H1 (cell line): ENCODE measurements around the gene VEZT. TPM values are rescaled to one million over a fixed set of nuclear protein-coding genes. Genes with fewer than 3 reads are reported as not detected.

Experiments
- PHF8 ChIP-seq: fragments of 200-600 bp; sonication (generic); conservative IDR thresholded peaks from 2 replicates; pipeline ENCODE4 v1.7.1; 2012; ENCODE audit warnings: low read depth, mild to moderate bottlenecking, inconsistent platforms, low read length, moderate library complexity
- polyA plus RNA-seq, 7 experiments: library from polyadenylated mRNA; depleted of rRNA in 3 of 7; stranded (reverse) in 5 of 7; unstranded in 2 of 7; fragments of >200 nt in 5 of 7; fragments of 200-250 nt in 2 of 7; gene quantifications; 1 replicate in 5 of 7; 2 replicates in 1 of 7; 4 replicates in 1 of 7; pipeline versions ENCODE4 v1.2.1 to v1.2.3, GENCODE V29; 2011 to 2013; ENCODE audit warnings: missing spikeins in 2 of 7, mixed read lengths in 2 of 7
- total RNA-seq: library from RNA; stranded (reverse); fragmentation: NEBNext Ultra II Directional; extraction: Animal tissue kit (Norgen Biotek cat#: 25700); gene quantifications from 2 replicates; pipeline ENCODE4 v1.2.1, GENCODE V29; 2021

Gene VEZT
- total and polyA plus RNA-seq, 2 of the 8 experiments (the other 6 are each of a cell fraction or from before 2014, with no cell fraction given), result 44.0 to 56.1 TPM

- no peak for TF ChIP-seq PHF8
These were observed 126.0 kb downstream of the VEZT start (continued) for GRCh38 chr12:95343461-95344230.
